ENCODE measurements around the gene SUN5.

SUN5 gene

GRCh38 chr20:32985596-32985995 lies 18.6 kb downstream of the SUN5 start:
- H3K27me3 ChIP-seq (ENCODE audit: insufficient read depth, low read length): no peaks in the 10 kb centered on the region
- H2AK5ac ChIP-seq (ENCODE audit: low read length): no peak overlapping the region
- no peak overlapping the region for H3K18ac ChIP-seq (ENCODE audit: low read length)
- H3K4ac ChIP-seq (ENCODE audit: low read depth, low read length): no peak overlapping the region
- no peak overlapping the region for H2BK5ac ChIP-seq (ENCODE audit: low read depth, low read length, poor library complexity)
- H3K23ac ChIP-seq (ENCODE audit: low read length): no peak overlapping the region
- no peak overlapping the region for H3K14ac ChIP-seq (ENCODE audit: low read length)
- H3K36me3 ChIP-seq (ENCODE audit: control insufficient read depth in 1 of 2, insufficient read depth in 2 of 2, low read length in 2 of 2): no peaks in the 10 kb centered on the region
- H4K12ac ChIP-seq (ENCODE audit: low read depth, low read length): no peak overlapping the region
- no peak overlapping the region for H4K8ac ChIP-seq (ENCODE audit: low read depth, low read length)
- no peaks in the 10 kb centered on the region for H3K79me1 ChIP-seq (ENCODE audit: low read length)
- H3K9me3 ChIP-seq (ENCODE audit: insufficient read depth, low read depth, low read length): peaks cover 3% of the 10 kb centered on the region
- no peak overlapping the region for H3K4me2 ChIP-seq (ENCODE audit: low read length)
- no peak overlapping the region for H2AFZ ChIP-seq (ENCODE audit: insufficient read depth, low read length, poor library complexity)
- no peak overlapping the region for H2BK12ac ChIP-seq (ENCODE audit: low read length)
- no peak overlapping the region for H4K91ac ChIP-seq (ENCODE audit: low read depth, low read length)
- no peak overlapping the region for H3K4me3 ChIP-seq (ENCODE audit: low read depth, low read length)
- no peak overlapping the region for H3K9ac ChIP-seq (ENCODE audit: low read length)
- H3K4me1 ChIP-seq (ENCODE audit: control insufficient read depth in 1 of 2, insufficient read depth in 2 of 2, low read length in 2 of 2): no peaks in the 10 kb centered on the region
- no CpG with 5 or more reads among the region's 6 CpGs for WGBS (ENCODE audit: extremely low coverage, insufficient coverage, insufficient read length)
- DNase-seq: no peak
- no peaks in the 10 kb centered on the region for H3K79me2 ChIP-seq (ENCODE audit: control insufficient read depth, insufficient read depth, low read length, poor library complexity)
- no peak overlapping the region for H2BK120ac ChIP-seq (ENCODE audit: insufficient read depth, low read length, poor library complexity)
- H3K27ac ChIP-seq (ENCODE audit: low read depth, low read length): no peak overlapping the region

GRCh38 chr20:32984631-32985354 lies 19.4 kb downstream of the SUN5 start:
- Histone ChIP-seq H4K91ac (ENCODE audit: low read depth, low read length) (no peak overlapping the region), H2AK5ac (ENCODE audit: low read length) (no peak overlapping the region)
- DNase-seq: no peak

DNA sequence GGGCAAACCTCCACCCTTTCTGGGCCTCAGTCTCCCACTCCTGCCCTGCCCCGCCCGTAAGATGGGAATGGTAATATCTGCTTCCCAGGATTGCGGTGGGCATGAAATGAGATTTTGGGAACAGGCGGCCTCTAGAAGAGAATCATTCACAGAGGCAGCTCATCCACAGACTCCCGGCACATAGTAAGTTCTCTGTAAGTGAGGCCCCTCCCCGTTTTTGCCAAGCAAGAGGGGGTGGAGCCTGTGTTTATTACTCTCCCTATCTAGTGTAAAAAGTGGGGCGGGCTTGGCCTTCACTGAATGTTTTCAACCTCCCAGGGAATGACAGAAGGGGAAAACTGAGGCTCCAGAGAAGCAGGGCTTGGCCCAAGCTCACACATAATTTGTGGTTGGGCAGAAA lies 20.0 kb downstream of the SUN5 start:
- H3K23ac ChIP-seq (ENCODE audit: low read length): no peak overlapping the region
- H3K27ac ChIP-seq (ENCODE audit: low read depth, low read length): no peak overlapping the region
- no peak overlapping the region for H3K18ac ChIP-seq (ENCODE audit: low read length)
- H3K36me3 ChIP-seq (ENCODE audit: control insufficient read depth in 1 of 2, insufficient read depth in 2 of 2, low read length in 2 of 2): no peaks in the 10 kb centered on the region
- peaks cover 3% of the 10 kb centered on the region for H3K9me3 ChIP-seq (ENCODE audit: insufficient read depth, low read depth, low read length)
- no peak overlapping the region for H3K9ac ChIP-seq (ENCODE audit: low read length)
- no peak overlapping the region for H2AFZ ChIP-seq (ENCODE audit: insufficient read depth, low read length, poor library complexity)
- no peak overlapping the region for H3K4ac ChIP-seq (ENCODE audit: low read depth, low read length)
- H4K12ac ChIP-seq (ENCODE audit: low read depth, low read length): no peak overlapping the region
- H4K91ac ChIP-seq (ENCODE audit: low read depth, low read length): no peak overlapping the region
- H3K79me1 ChIP-seq (ENCODE audit: low read length): no peaks in the 10 kb centered on the region
- H2BK120ac ChIP-seq (ENCODE audit: insufficient read depth, low read length, poor library complexity): no peak overlapping the region
- no peaks in the 10 kb centered on the region for H3K79me2 ChIP-seq (ENCODE audit: control insufficient read depth, insufficient read depth, low read length, poor library complexity)
- no peak for DNase-seq
- H2BK5ac ChIP-seq (ENCODE audit: low read depth, low read length, poor library complexity): no peak overlapping the region
- H4K8ac ChIP-seq (ENCODE audit: low read depth, low read length): no peak overlapping the region
- H3K27me3 ChIP-seq (ENCODE audit: insufficient read depth, low read length): no peaks in the 10 kb centered on the region
- H3K4me1 ChIP-seq (ENCODE audit: control insufficient read depth in 1 of 2, insufficient read depth in 2 of 2, low read length in 2 of 2): no peaks in the 10 kb centered on the region
- H3K14ac ChIP-seq (ENCODE audit: low read length): no peak overlapping the region
- H3K4me3 ChIP-seq (ENCODE audit: low read depth, low read length): no peak overlapping the region
- no peak overlapping the region for H2BK12ac ChIP-seq (ENCODE audit: low read length)
- H3K4me2 ChIP-seq (ENCODE audit: low read length): no peak overlapping the region
- WGBS (ENCODE audit: extremely low coverage, insufficient coverage, insufficient read length): no CpG with 5 or more reads among the region's 7 CpGs
- no peak overlapping the region for H2AK5ac ChIP-seq (ENCODE audit: low read length)

More at GRCh38 chr20:32984631-32985354, 19.4 kb downstream of the SUN5 start:
- H3K18ac ChIP-seq (ENCODE audit: low read length): no peak overlapping the region
- H2BK5ac ChIP-seq (ENCODE audit: low read depth, low read length, poor library complexity): no peak overlapping the region
- no peak overlapping the region for H4K12ac ChIP-seq (ENCODE audit: low read depth, low read length)
- no peak overlapping the region for H3K9ac ChIP-seq (ENCODE audit: low read length)
- no peaks in the 10 kb centered on the region for H3K79me2 ChIP-seq (ENCODE audit: control insufficient read depth, insufficient read depth, low read length, poor library complexity)
- peaks cover 3% of the 10 kb centered on the region for H3K9me3 ChIP-seq (ENCODE audit: insufficient read depth, low read depth, low read length)
- H3K4me1 ChIP-seq (ENCODE audit: control insufficient read depth in 1 of 2, insufficient read depth in 2 of 2, low read length in 2 of 2): no peaks in the 10 kb centered on the region
- no peak overlapping the region for H3K4ac ChIP-seq (ENCODE audit: low read depth, low read length)
- H2BK120ac ChIP-seq (ENCODE audit: insufficient read depth, low read length, poor library complexity): no peak overlapping the region
- no peak overlapping the region for H2BK12ac ChIP-seq (ENCODE audit: low read length)
- no peak overlapping the region for H3K4me2 ChIP-seq (ENCODE audit: low read length)
- no peak overlapping the region for H3K27ac ChIP-seq (ENCODE audit: low read depth, low read length)
- H3K4me3 ChIP-seq (ENCODE audit: low read depth, low read length): no peak overlapping the region
- H3K27me3 ChIP-seq (ENCODE audit: insufficient read depth, low read length): no peaks in the 10 kb centered on the region
- no CpG with 5 or more reads among the region's 9 CpGs for WGBS (ENCODE audit: extremely low coverage, insufficient coverage, insufficient read length)
- H3K79me1 ChIP-seq (ENCODE audit: low read length): no peaks in the 10 kb centered on the region
- H2AFZ ChIP-seq (ENCODE audit: insufficient read depth, low read length, poor library complexity): no peak overlapping the region
- no peaks in the 10 kb centered on the region for H3K36me3 ChIP-seq (ENCODE audit: control insufficient read depth in 1 of 2, insufficient read depth in 2 of 2, low read length in 2 of 2)
- no peak overlapping the region for H4K8ac ChIP-seq (ENCODE audit: low read depth, low read length)
- H3K14ac ChIP-seq (ENCODE audit: low read length): no peak overlapping the region
- H3K23ac ChIP-seq (ENCODE audit: low read length): no peak overlapping the region

GRCh38 chr20:32983459-32984112 lies 20.6 kb downstream of the SUN5 start:
- Histone ChIP-seq H2BK12ac (ENCODE audit: low read length) (no peak overlapping the region), H3K4me3 (ENCODE audit: low read depth, low read length) (no peak overlapping the region), H3K4me2 (ENCODE audit: low read length) (no peak overlapping the region), H3K4ac (ENCODE audit: low read depth, low read length) (no peak overlapping the region), H2AK5ac (ENCODE audit: low read length) (no peak overlapping the region), H3K23ac (ENCODE audit: low read length) (no peak overlapping the region), H3K9me3 (ENCODE audit: insufficient read depth, low read depth, low read length) (peaks cover 3% of the 10 kb centered on the region), H3K36me3 (ENCODE audit: control insufficient read depth in 1 of 2, insufficient read depth in 2 of 2, low read length in 2 of 2) (no peaks in the 10 kb centered on the region), H3K27me3 (ENCODE audit: insufficient read depth, low read length) (no peaks in the 10 kb centered on the region), H3K4me1 (ENCODE audit: control insufficient read depth in 1 of 2, insufficient read depth in 2 of 2, low read length in 2 of 2) (no peaks in the 10 kb centered on the region), H3K18ac (ENCODE audit: low read length) (no peak overlapping the region), H4K8ac (ENCODE audit: low read depth, low read length) (no peak overlapping the region), H2BK5ac (ENCODE audit: low read depth, low read length, poor library complexity) (no peak overlapping the region), H4K91ac (ENCODE audit: low read depth, low read length) (no peak overlapping the region), H2AFZ (ENCODE audit: insufficient read depth, low read length, poor library complexity) (no peak overlapping the region), H4K12ac (ENCODE audit: low read depth, low read length) (no peak overlapping the region), H2BK120ac (ENCODE audit: insufficient read depth, low read length, poor library complexity) (no peak overlapping the region), H3K14ac (ENCODE audit: low read length) (no peak overlapping the region), H3K27ac (ENCODE audit: low read depth, low read length) (no peak overlapping the region), H3K79me1 (ENCODE audit: low read length) (no peaks in the 10 kb centered on the region), H3K79me2 (ENCODE audit: control insufficient read depth, insufficient read depth, low read length, poor library complexity) (no peaks in the 10 kb centered on the region), H3K9ac (ENCODE audit: low read length) (no peak overlapping the region)
- no CpG with 5 or more reads among the region's 12 CpGs for WGBS (ENCODE audit: extremely low coverage, insufficient coverage, insufficient read length)
- DNase-seq: no peak

Measured in trophoblast cell (in vitro differentiated cells and primary cell).